ENCODE results near the gene ALPP. TPM values are rescaled to one million over a fixed set of nuclear protein-coding genes. Genes with fewer than 3 reads are reported as not detected.

Gene ALPP
- total RNA-seq, 4 donors from 2014 or later, result 0.06 TPM; not detected in 3

DNA sequence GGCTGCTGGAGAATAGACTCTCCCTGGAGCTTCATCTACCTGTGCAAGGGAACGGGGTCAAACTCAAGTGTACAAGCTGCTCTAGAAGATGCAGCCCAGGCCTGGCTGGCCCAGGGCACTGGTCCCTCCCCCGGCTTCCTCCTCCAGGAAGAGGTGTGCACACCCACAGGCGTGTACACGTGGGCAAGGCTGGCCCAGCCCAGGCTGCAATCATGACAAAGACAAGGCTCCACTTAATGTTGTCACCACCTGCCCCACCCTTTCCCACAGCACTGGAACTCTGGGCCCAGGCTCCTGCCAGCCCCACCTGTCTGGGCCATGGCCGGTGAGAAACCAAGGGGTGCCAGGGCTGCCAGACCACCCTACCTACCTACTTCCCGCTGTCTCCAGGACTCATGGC lies 29.6 kb upstream of the ALPP start:
- intact Hi-C loops (cut with DNase I), result no loop called here
- Histone ChIP-seq H3K9me3 (peaks cover 0 to 5% (median 2%) of the 10 kb centered on the region in 4 donors), H3K27ac (replicated peaks in 1 of 4) (no peak overlapping the region), H3K4me3 (no peak overlapping the region), H3K27me3 (peaks cover 6 to 61% (median 37%) of the 10 kb centered on the region in 4 donors), H3K4me1 (peaks cover 5 to 24% (median 19%) of the 10 kb centered on the region in 4 donors), H3K36me3 (no peaks in the 10 kb centered on the region)
- no peak for DNase-seq (ENCODE audit: extremely low spot score)
- WGBS, result 71% methylated on average over 1 of the region's 6 CpGs
- no peak for TF ChIP-seq POLR2AphosphoS5 (IDR thresholded peaks at IDR 0.05)
- no peak for TF ChIP-seq EP300 (IDR thresholded peaks at IDR 0.05)
- TF ChIP-seq, protein P1, sequence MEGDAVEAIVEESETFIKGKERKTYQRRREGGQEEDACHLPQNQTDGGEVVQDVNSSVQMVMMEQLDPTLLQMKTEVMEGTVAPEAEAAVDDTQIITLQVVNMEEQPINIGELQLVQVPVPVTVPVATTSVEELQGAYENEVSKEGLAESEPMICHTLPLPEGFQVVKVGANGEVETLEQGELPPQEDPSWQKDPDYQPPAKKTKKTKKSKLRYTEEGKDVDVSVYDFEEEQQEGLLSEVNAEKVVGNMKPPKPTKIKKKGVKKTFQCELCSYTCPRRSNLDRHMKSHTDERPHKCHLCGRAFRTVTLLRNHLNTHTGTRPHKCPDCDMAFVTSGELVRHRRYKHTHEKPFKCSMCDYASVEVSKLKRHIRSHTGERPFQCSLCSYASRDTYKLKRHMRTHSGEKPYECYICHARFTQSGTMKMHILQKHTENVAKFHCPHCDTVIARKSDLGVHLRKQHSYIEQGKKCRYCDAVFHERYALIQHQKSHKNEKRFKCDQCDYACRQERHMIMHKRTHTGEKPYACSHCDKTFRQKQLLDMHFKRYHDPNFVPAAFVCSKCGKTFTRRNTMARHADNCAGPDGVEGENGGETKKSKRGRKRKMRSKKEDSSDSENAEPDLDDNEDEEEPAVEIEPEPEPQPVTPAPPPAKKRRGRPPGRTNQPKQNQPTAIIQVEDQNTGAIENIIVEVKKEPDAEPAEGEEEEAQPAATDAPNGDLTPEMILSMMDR (IDR thresholded peaks at IDR 0.05), result no peak
- TF ChIP-seq POLR2A (IDR thresholded peaks at IDR 0.05; ENCODE audit: low read depth), result no peak

DNA sequence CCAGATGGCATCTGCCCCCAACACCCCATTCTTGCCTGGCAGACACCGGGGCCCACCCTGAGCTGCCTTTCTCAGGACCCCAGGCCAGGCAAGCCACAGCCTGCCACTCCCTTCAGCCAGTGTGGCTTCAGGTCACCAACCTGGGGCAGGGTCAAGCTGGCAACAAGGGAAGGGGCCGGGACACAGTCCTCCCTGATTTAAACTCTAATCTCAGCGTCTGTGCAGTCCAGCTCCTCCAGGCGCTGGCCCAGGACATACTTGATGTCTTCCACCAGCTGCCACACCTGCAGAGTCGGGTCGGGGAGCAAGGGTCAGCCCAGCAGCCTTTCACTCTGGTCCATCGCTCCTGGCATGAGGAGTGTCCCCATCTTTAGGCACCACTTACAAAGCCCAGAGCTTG lies 29.0 kb upstream of the ALPP start:
- TF ChIP-seq POLR2A (IDR thresholded peaks at IDR 0.05; ENCODE audit: low read depth) (no peak), POLR2AphosphoS5 (IDR thresholded peaks at IDR 0.05) (no peak), EP300 (IDR thresholded peaks at IDR 0.05) (no peak)
- TF ChIP-seq, protein P1 (IDR thresholded peaks at IDR 0.05), result no peak
- H3K9me3 ChIP-seq, result peaks cover 0 to 5% (median 0%) of the 10 kb centered on the region in 4 donors
- DNase-seq (ENCODE audit: extremely low spot score), result no peak
- peaks cover 6 to 67% (median 43%) of the 10 kb centered on the region in 4 donors for H3K27me3 ChIP-seq
- H3K27ac ChIP-seq (replicated peaks in 1 of 4), result no peak overlapping the region
- no peaks in the 10 kb centered on the region for H3K36me3 ChIP-seq
- intact Hi-C loops (cut with DNase I), result no loop called here
- no peak overlapping the region for H3K4me3 ChIP-seq
- peaks cover 5 to 24% (median 19%) of the 10 kb centered on the region in 4 donors for H3K4me1 ChIP-seq
- 94% methylated on average over 2 of the region's 7 CpGs for WGBS

DNA sequence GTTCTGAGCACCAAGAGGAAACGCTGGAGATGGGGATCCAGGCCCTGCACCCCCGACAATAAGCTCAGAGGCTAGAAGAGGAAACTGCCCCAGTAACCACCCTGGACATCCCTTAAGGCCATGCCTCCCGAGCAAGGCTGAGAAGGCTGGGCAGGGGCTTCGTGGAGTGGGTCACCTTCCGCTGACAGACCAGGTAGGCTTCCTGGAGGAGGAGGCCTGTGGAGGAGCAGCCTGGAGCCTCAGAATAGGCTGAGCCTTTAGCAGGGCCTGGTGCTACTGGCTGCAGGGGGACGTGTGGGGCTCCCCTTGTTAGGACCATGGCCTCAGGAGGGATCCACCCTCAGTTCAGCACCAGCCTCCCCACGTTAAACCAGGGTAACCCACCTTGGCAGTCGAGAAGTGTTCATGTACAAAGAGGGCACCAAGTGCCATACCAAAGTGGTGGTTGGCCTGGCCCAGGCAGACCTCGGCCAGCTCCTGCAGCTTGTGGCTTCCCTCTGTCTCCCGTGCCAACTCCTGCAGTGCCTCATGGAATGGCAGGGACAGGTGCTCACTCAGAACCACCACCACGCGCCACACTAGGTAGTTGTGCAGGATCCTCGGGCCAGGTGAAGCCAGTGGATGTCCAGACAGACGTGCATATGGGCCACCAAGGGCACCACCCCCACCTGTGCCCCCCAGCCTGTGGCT lies 28.5 kb upstream of the ALPP start:
- Histone ChIP-seq H3K36me3 (no peaks in the 10 kb centered on the region), H3K9me3 (peaks cover 0 to 5% (median 0%) of the 10 kb centered on the region in 4 donors), H3K4me1 (peaks cover 5 to 24% (median 19%) of the 10 kb centered on the region in 4 donors), H3K4me3 (no peak overlapping the region), H3K27me3 (peaks cover 6 to 72% (median 48%) of the 10 kb centered on the region in 4 donors), H3K27ac (replicated peaks in 1 of 4) (no peak overlapping the region)
- no peak for DNase-seq (ENCODE audit: extremely low spot score)
- WGBS, result 59% methylated on average over 3 of the region's 14 CpGs
- intact Hi-C loops (cut with DNase I), result no loop called here
- TF ChIP-seq POLR2AphosphoS5 (IDR thresholded peaks at IDR 0.05) (no peak), EP300 (IDR thresholded peaks at IDR 0.05) (no peak), POLR2A (IDR thresholded peaks at IDR 0.05; ENCODE audit: low read depth) (no peak)
- TF ChIP-seq, protein P1 (IDR thresholded peaks at IDR 0.05), result no peak

DNA sequence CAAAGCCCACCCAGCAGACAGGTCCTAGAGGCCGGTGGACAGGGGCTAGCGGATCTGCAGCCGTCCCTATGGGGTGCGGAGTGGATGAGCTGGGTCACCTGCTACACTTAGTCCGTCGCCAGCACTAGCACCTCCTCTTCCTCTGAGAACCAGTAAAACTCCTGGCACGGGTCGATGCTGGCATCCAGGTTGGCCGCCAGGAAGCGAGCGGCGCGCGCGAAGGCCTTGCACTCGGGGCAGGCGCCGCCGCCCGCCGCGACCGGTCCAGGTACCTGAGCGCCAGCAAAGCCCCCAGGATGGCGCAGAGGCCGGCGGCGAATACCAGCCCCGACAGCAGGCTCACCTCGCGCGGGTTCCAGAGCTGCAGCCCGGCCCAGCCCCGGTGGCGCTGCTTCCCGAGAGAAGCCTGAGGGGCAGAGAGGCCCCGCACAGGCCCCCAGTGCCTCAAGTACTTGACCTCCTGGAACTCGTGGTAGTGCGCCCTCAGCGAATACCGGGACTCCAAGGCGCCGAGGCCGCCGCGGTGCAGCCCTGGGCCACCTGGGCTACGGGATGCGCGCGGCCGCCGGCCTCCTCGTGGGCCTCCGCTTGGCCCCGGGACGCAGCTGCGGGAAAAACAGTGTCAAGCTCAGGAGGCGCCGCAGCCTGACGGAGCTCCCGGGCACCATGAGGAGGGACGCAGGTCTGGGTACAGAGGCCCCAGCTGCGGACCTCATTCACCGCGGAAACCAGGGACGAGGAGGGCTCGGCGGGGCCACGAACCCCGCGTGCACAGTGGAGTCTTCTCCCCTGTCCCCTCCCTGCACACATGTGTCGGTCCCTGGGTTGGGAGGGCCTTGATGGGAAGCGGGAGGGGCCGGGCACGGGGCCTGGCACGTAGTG lies 27.5 kb upstream of the ALPP start:
- WGBS, result 0% methylated on average over 1 of the region's 76 CpGs
- Histone ChIP-seq H3K4me1 (peaks cover 5 to 24% (median 19%) of the 10 kb centered on the region in 4 donors), H3K9me3 (peaks cover 0 to 5% (median 0%) of the 10 kb centered on the region in 4 donors), H3K4me3 (no peak overlapping the region), H3K27ac (replicated peaks in 1 of 4) (no peak overlapping the region), H3K36me3 (no peaks in the 10 kb centered on the region), H3K27me3 (peaks cover 6 to 77% (median 48%) of the 10 kb centered on the region in 4 donors)
- intact Hi-C loops (cut with DNase I), result no loop called here
- TF ChIP-seq POLR2A (IDR thresholded peaks at IDR 0.05; ENCODE audit: low read depth) (no peak), POLR2AphosphoS5 (IDR thresholded peaks at IDR 0.05) (no peak), EP300 (IDR thresholded peaks at IDR 0.05) (no peak)
- TF ChIP-seq, protein P1 (IDR thresholded peaks at IDR 0.05), result no peak
- DNase-seq (ENCODE audit: extremely low spot score), result no peak

All from esophagus muscularis mucosa (tissue), 4 donors.